ENCODE measurements around the gene AFAP1L2.

Gene AFAP1L2

GRCh38 chr10:114404171-114405010 is at the start of gene AFAP1L2:
Gene AFAP1L2, minus strand, starts transcription at chr10:114404502. Its CDS starts 47 bp downstream, at chr10:114404455.
- DNase-seq: peak; percentile 69

GRCh38 chr10:114453576-114453975 is 49.3 kb upstream of the AFAP1L2 start:
- no peak for DNase-seq

GRCh38 chr10:114448897-114449296 is 44.6 kb upstream of the AFAP1L2 start:
- DNase-seq: no peak

GRCh38 chr10:114445332-114445731 is 41.0 kb upstream of the AFAP1L2 start:
- no peak for DNase-seq

- no peak for DNase-seq
These were observed 40.5 kb upstream of the AFAP1L2 start for GRCh38 chr10:114444819-114445218.

- no peak for DNase-seq
These were observed 37.9 kb upstream of the AFAP1L2 start for GRCh38 chr10:114442091-114442630.

- no peak for DNase-seq
These were observed 36.8 kb upstream of the AFAP1L2 start for GRCh38 chr10:114441107-114441506.

- no peak for DNase-seq
These were observed 33.4 kb upstream of the AFAP1L2 start for GRCh38 chr10:114437473-114438292.

GRCh38 chr10:114436941-114437340 is 32.6 kb upstream of the AFAP1L2 start:
- no peak for DNase-seq

- no peak for DNase-seq
These were observed 28.3 kb upstream of the AFAP1L2 start for GRCh38 chr10:114432566-114433093.

- no peak for DNase-seq
These were observed 27.3 kb upstream of the AFAP1L2 start for GRCh38 chr10:114431414-114432135.

- no peak for DNase-seq
These were observed 26.5 kb upstream of the AFAP1L2 start for GRCh38 chr10:114430688-114431413.

GRCh38 chr10:114429581-114430335 is 25.5 kb upstream of the AFAP1L2 start:
- DNase-seq: no peak

GRCh38 chr10:114427124-114427852 is 23.0 kb upstream of the AFAP1L2 start:
- DNase-seq: no peak

- no peak for DNase-seq
These were observed 22.2 kb upstream of the AFAP1L2 start for GRCh38 chr10:114426476-114426875.

- DNase-seq: no peak
These were observed 16.6 kb upstream of the AFAP1L2 start for GRCh38 chr10:114420811-114421485.

- no peak for DNase-seq
These were observed 13.8 kb upstream of the AFAP1L2 start for GRCh38 chr10:114418109-114418508.

- no peak for DNase-seq
These were observed 8.8 kb upstream of the AFAP1L2 start for GRCh38 chr10:114412907-114413797.

GRCh38 chr10:114408968-114409444 is 4.7 kb upstream of the AFAP1L2 start:
- no peak for DNase-seq
